Measurements from ENCODE around the gene EEPD1. TPM values are rescaled to one million over a fixed set of nuclear protein-coding genes. Genes with fewer than 3 reads are reported as not detected.
"Not testable (repeated sequence)": the region's sequence is repeated elsewhere in the genome, so short reads cannot be mapped to it uniquely, and the experiment has no call there.

EEPD1 gene
- total RNA-seq, 1 donor from 2014 or later: 18.5 TPM

DNA sequence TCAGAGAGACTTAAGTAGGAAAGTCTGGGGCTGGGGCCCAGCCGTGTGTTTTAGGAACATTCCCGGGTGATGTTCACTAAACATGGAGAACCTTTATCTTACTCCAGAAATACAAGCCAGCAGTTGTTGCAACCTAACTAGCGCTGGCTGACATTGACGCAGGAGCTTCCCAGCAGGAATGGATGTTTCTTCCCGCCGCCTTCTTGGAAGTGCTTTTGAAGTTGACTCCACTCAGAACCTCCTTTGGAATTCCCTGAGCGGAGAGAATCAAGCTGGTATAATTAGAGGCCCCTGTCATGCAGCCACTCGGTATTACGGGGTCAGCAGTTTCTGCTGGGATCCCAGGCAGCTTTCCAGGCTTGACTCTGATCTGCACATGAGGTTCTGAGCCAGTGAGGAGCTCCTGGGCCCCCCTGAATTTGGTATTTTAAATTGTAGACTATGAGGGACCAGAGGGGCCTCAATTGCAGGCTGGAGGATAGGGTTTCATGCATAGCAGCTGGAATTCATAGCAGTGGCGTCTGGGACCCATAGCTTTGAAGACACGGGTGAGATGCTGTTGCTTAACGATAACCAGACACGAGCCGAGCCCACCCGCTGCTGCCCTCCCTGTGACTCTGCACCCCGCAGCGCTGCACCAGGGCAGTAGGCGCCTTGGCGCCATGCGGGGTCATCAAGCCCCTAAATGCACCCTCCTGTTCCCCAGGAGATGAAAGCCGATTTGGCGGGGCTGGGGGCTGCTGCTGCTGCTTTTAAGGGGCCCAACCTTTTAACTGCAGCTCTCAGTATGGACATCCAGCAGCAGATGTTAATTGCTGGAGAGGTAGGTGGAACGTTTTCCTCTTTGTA is 61.8 kb downstream of the EEPD1 start:
- DNase-seq (ENCODE audit: low spot score): no peak

DNA sequence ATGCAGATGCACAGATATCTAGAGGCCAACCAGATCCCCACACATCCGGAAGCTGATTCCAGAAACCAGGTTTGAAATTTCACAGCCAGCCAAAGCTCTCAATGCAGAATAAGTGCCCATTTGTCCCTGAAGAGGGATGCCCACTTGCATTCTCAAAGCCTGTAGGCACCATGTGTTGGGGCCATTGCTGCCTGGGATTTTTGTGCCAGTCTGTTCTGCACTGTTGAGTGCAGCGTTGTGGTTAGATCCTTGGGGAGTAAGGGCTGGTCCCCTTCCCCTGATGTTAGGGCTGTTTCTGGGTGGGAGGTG is 62.4 kb downstream of the EEPD1 start:
- DNase-seq (ENCODE audit: low spot score): no peak

DNA sequence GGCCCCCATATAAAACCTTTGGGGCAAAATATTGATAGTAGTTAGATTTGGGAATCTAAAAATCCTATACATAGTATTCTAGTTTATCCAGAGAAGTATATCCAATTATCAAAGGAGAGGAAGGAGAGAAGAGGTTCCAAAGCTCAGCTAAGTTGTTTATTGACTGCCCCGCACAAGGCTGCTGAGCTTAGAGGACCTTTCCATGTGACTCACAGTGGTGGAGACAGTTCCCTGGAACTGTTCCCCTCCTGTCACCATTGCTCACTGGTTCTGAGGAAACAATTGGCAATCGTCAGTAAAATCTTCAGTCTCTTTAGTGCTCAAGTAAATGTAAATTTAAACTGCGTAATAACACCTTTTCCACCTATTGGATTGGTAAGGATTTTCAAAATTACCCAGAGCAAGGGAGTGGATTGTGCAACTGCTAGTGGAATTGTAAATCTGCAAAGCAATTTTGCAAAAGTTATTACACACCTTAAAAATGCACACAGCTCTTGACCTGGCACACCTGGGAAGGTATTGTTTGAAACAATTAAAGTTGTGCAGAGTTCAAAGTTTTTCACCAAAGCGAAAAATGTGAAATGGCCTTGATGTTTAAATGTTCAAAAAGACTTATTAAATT is 63.1 kb downstream of the EEPD1 start:
- no peak for DNase-seq (ENCODE audit: low spot score)

DNA sequence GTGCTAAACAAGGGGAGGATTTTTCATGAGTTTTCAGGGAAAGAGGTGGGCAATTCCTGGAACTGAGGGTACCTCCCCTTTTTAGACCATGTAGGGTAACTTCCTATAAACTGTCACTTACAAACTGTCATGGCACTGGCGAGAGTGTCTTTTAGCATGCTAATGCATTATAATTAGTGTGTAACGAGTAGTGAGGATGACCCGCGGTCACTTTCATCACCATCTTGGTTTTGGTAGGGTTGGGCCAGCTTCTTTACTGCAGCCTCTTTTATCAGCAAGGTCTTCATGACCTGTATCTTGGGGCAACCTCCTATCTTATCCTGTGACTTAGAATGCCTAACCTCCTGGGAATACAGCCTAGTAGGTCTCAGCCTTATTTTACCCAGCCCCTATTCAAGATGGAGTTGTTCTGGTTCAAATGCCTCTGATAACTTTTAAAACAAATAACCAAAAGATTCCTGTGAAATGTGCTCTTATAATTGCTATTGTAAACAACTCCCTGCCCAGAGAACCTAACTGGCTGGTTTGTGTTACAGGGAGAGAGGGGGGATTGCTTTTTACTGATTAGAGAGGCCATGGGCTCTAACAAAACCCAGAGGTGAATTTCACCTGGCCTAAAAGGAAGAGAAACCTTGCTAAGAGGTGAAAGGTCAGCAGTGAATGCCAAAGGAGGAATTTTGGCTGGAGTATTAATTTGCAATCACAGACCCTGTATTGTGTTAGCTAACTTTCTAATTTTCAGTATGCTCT is 64.3 kb downstream of the EEPD1 start:
- no peak for DNase-seq (ENCODE audit: low spot score)

DNA sequence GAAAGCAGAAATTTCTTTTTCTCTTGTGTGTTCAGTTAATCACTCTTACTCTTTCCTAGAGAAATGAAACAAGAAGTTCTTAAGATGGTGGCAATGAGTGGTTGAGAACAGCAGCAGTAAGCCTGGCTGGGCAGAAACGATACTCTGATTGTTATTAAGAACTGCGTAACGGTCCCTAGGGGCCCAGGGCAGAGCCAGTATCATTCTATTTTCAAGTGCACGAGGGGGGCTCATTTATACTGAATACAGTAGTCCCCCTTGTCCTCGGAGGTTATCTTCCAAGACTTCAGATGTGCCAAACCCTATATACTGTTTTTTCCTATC is 64.9 kb downstream of the EEPD1 start:
- no peak for DNase-seq (ENCODE audit: low spot score)

DNA sequence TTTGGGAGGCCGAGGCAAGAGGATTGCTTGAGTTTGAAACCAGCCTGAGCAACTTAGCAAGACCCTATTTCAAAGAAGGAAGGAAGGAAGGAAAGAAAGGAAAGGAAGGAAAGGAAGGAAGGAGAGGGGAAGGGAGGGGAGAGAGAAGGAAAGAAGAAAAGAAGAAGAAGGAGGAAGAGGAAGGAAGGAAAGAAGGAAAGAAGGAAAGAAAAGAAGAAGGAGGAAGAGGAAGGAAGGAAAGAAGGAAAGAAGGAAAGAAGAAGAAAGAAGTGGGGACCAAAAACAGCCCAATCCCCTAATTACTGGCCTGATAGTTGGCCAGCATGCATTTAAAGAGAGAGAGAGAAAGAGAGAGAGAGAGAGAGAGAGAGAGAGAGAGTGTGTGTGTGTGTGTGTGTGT is 66.4 kb downstream of the EEPD1 start:
- DNase-seq (ENCODE audit: low spot score): no peak

DNA sequence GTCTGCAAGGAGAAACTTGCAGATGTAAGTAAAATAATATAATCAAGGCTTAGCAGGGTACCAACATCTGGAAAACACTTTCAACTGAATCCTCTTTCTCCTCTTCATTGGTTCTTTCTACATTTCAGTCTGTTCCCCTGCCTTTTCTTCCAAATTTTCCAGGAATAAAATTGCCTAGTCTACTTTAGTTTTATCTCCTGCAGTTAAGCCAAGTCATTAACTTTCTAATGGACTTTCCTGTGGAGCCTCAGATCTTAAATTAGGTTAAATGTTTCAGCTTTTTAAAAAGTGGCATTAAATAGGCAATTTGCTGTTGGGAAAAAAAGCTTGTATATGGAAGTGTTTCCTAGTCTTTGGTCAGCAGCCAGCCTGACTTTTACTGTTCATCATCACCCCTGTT is 70.8 kb downstream of the EEPD1 start:
- DNase-seq (ENCODE audit: low spot score): no peak

DNA sequence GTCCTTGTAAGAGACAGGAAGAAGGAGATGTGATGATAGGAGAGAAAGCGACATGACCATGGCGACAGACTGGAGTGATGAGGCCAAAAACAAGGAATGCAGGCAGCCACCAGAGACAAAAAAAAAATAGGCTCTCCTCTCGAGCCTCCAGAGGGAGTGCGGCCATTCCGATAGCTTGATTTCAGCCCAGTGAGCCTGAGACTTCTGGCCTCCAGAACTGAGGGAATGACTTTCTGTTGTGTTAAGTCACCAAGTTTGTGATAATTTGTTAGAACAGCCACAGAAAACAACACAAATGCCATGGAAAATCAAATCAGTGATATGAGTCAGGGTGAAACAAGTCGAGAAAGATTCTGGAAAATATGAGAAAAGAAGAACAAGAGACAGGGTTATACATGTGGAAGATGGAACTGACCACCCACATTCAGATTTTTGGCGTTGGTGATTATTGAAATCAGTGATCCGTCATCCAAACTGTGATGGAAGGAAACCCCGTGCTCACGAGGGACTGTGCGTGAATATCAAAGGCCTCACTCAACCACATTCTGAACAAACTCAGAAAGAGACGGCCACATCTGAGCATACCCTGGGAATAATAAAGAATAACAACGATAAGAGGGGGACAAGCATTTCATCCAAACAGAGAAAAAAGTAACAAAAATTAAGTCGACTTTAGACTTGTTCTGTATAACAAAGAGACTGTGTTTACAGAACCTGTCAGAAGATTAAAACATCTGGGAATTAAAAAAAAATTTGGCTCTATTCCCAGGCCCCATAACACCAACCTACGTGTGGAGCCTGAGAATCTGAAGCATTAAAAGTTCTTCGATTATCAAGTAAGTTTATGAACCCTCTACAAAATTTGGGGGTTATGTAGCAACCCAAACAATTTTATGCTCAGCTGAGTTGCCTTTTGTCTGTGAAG is 72.1 kb downstream of the EEPD1 start:
- DNase-seq (ENCODE audit: low spot score): no peak

DNA sequence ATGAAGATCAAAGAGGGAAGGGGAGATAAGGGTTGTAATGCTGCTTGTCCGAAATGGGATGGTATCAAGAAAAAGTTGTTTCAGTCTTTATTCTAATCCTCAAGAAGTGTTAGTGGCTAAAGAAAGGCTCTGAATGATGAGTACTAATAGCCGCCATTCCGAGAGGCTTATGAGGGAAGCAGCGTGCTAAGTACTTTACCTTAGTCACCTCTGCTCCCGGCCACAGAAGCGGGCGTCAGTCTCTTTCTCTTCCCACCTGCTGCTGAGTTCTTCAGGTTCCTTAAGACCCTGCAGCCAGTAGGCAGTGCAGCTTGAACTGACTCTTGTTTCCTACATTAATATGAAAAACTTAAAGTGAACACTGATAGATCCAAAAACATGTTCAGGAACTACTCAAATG is 73.1 kb downstream of the EEPD1 start:
- no peak for DNase-seq (ENCODE audit: low spot score)

DNA sequence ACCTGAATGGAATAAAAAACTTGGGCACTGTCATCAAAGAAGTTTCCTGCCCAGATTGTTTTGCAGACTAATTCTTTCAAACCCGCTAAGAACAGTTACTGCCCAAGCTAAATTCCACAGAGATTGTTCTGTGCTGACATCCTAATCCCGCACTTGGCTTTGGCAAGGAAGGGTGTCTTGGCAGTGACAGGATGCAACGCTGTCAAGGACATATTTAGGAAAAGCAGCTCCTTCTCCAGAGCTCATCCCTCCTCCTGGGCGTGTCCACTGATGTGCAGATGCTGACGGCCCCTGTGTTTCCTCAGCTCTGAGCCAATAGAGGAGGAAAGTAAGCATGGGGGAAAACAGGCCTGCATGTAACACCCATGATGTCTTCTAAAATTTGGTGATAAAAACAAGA is 74.2 kb downstream of the EEPD1 start:
- DNase-seq (ENCODE audit: low spot score): no peak

DNA sequence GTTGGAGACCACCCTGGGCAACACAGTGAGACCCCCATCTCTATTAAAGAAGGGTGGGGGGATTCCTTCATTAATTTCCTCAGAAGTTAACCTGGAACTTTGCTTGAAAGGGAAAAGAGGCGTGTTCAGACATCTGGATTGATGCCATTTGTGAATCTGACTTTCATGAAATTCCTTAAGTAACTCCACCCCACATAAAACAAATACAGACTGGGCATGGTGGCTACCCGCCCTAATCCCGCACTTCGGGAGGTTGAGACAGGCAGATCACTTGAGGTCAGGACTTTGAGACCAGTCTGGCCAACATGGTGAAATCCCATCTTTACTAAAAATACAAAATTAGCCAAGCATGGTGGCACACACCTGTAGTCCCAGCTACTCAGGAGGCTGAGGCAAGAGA is 75.0 kb downstream of the EEPD1 start:
- DNase-seq (ENCODE audit: low spot score): no peak

DNA sequence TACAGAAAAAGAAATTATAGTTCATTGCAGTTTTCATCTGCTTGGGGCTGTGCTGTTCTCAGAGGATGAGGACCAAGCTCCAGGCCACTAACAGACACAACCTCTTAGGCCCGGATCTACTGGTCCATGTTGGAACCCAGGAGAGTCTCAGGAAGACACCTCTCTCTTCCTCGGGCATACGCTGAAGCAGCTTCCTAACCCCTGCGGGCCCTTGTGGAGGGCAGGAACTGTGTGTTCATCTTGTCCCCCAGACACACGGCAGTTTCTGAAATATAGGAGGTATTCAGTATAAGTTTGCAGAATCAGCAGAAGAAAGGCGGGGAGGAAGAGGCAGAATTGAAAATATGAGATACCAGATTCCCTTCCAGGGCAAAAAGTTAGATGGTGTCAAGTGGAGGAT is 78.4 kb downstream of the EEPD1 start:
- DNase-seq (ENCODE audit: low spot score): no peak

DNA sequence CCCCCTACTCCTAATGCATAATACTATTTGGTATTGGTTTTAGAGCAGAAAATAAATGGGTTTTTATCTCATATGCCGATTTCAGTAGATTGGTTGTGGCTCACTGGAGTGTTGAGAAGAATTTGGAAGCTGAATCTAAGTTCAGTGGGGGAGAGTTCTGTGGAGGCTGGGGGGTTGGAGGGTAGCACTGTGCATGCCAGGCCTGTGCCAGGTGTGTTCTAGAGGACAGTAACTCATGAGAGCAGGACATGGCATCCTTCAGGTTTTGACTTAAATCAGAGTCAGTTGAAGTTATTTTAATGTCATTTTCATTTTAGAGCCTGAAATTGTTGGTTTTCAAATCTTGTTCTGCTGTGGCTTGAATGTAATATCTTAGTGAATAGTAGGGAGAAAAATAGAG is 79.5 kb downstream of the EEPD1 start:
- DNase-seq (ENCODE audit: low spot score): no peak

DNA sequence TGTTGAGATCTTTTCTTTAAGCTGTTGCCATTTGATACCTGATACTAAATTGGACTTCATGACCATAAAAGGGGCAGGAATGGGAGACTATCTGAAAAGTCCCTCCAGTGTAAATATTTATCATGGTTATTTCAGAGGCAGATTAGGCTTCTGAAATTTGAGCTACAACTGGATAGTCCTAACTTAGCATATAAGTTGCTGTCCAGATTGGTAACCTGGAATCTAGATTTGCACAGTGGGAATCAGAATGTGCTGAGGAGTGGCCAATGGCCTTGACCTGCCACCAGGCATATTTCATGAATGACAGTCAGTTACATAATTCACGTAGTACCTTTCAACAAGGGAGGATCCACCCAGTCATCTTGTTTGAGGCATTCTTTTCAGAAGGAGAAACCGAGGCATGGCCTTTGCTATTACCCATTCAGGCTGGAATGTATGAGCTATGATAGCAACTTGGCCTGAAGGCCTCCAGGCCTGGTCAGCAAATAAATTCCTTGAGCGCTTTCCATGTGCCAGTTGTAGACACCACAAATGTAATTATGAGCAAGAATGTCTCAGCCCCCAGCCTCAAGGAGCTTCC is 80.0 kb downstream of the EEPD1 start:
- DNase-seq (ENCODE audit: low spot score): no peak

DNA sequence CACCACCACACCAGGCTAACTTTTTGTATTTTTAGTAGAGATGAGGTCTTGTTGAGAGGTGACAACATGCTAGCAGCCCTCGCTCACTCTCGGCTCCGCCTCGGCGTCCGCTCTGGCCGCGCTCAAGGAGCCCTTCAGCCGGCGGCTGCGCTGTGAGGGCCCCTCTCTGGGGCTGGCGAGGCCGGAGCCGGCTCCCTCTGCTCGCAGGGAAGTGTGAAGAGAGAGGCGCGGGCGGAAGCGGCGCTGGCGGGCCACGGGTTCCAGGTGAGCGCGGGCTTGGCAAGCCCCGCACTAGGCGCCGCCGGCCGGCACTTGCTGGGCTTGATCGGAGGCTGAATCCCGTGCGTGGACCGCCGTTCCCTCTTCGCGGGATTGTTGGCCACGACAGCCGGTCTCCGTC is 83.0 kb downstream of the EEPD1 start:
- DNase-seq (ENCODE audit: low spot score): no peak

DNA sequence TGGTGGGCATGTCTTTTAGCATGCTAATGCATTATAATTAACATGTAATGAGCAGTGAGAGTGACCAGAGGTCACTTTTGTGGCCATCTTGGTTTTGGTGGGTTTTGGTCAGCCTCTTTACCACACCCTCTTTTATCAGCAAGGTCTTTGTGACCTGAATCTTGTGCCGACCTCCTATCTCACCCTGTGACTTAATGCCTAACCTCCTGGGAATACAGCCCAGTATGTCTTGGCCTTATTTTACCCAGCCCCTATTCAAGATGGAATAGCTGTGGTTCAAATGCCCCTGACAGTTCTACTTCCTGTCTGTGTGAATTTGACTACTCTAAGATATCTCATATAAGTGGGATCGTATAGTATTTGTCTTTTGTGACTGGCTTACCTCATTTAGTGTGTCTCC is 85.1 kb downstream of the EEPD1 start:
- DNase-seq (ENCODE audit: low spot score): no peak

DNA sequence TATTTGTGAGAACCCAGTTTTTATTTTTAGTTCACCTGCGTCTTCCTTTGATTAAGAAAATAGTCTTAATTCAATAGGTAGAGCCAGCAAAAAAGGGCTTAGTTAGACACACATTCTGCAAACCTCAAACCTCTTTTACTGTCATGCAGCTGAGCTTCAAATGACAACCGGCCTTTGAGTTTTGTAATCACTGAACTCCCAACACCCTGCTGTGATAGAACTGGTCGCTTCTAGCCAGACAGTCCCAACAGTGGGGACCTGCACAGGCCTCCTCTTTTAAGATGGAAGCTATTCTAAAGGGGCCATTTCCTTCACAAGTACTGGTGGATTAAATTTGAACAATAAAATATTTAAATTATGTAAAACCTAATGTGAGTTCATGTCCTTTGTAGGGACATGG is 90.3 kb downstream of the EEPD1 start:
- DNase-seq (ENCODE audit: low spot score): not testable (repeated sequence)

DNA sequence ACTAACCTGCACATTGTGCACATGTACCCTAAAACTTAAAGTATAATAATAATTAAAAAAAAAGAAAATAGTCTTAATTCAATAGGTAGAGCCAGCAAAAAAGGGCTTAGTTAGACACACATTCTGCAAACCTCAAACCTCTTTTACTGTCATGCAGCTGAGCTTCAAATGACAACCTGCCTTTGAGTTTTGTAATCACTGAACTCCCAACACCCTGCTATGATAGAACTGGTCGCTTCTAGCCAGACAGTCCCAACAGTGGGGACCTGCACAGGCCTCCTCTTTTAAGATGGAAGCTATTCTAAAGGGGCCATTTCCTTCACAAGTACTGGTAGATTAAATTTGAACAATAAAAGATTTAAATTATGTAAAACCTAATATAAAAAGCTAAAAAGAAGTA is 90.9 kb downstream of the EEPD1 start:
- DNase-seq (ENCODE audit: low spot score): not testable (repeated sequence)

DNA sequence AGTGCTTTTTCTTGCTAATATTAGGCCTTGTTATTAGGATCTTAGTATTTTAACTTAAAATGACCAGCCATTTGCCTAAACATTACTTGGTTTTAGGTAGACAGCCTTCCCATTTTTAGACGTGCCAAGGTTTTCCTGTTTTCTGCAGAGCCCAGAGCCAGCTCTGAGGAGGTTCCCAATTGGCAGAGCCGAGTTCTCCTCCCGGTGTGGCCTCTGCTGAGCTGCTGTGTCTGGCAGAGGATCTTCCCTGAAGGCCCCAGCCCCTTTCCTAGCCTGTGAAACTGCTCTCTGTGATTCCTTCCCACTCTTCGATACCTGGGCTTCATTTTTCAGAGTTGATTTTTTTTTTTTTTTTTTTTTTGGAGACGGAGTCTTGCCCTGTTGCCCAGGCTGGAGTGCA is 91.4 kb downstream of the EEPD1 start:
- DNase-seq (ENCODE audit: low spot score): no peak

DNA sequence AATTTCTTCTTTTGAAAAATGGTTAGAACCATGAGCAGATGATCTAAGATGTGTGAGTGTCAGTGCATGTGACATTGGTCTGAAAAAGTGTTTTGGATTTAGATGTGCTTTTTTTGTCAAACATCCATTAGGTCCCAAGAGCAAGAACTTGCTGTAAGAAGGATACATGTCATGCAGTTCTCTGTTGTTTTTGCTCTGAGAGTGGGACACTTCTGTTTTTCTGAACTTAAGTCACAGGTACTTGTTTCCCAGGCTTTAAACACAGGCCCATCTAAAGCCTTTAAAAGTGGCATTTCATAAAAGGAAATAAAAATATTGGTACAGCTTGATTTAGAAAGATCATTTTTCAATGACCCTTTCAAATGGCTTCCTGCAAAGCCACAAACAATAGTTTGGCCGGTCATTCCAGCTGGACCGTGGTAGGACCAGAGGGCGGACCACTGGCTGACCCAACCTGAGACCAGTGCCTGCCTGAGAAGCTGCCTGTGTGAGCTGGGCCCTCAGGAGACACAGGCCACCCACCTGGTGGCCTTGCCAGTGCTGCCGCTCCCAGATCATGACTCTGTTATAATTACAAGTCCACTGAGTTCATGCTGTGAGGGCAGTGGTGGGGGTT is 92.7 kb downstream of the EEPD1 start:
- no peak for DNase-seq (ENCODE audit: low spot score)

DNA sequence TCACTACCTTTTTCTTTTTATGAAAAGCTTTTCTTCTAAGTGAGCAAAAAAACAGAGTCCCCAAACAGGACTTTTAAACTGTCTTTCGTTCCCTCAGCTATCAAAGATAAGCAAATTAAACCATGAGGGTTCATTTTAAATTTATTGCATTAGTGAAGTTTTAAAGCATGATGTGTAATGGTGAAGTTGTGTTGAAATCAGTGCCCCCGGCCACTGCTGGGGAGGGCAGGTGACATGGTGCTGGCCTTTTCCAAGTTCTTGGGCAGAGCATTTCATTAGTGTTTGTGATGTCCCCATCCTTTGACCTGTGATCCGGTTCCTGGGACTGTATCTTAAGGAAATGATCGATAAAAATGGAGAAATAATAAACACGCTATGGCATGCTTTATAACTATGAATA is 96.0 kb downstream of the EEPD1 start:
- DNase-seq (ENCODE audit: low spot score): no peak

All from mesenteric fat pad (tissue), 1 donor.